Natural killer cell (primary cell): ENCODE measurements around the gene PRR14L. TPM values are rescaled to one million over a fixed set of nuclear protein-coding genes. Genes with fewer than 3 reads are reported as not detected.

Experiments
- ATAC-seq, 3 donors: fragments of 150-1000 bp in 2 of 3; fragments of 200-7000 bp in 1 of 3; cut with Tn5 transposase; 1 replicate in 1 of 3; 2 replicates in 2 of 3; pipeline ENCODE4 v1.10.0; 2021; ENCODE audit warnings: mild to moderate bottlenecking in 2 of 3, moderate library complexity in 2 of 3
- DNase-seq, 2 donors: peaks; one replicate each; pipeline versions ENCODE4 v3.0.0 to v3.0.0-alpha.2; 2013 to 2021; ENCODE audit warnings: mixed read lengths in 1 of 2
- H3K27ac ChIP-seq: one replicate; pipeline ENCODE4 v1.5.1; 2013; ENCODE audit warnings: mild to moderate bottlenecking, low read length
- H3K27me3 ChIP-seq: one replicate; pipeline ENCODE4 v1.6.1; 2013; ENCODE audit warnings: low read length; ENCODE audit not compliant: control insufficient read depth, insufficient read depth
- H3K36me3 ChIP-seq: one replicate; pipeline ENCODE4 v1.6.1; 2013; ENCODE audit warnings: low read length; ENCODE audit not compliant: control insufficient read depth, insufficient read depth
- H3K4me1 ChIP-seq: one replicate; pipeline ENCODE4 v1.6.1; 2013; ENCODE audit warnings: low read length; ENCODE audit not compliant: control insufficient read depth, insufficient read depth
- H3K4me3 ChIP-seq: one replicate; pipeline ENCODE4 v1.5.1; 2013; ENCODE audit warnings: low read length
- H3K9me3 ChIP-seq: one replicate; pipeline ENCODE4 v1.6.1; 2013; ENCODE audit warnings: low read length; ENCODE audit not compliant: control insufficient read depth, insufficient read depth
- H3K27ac Mint-ChIP-seq, 2 donors: one replicate each; pipeline ENCODE4 v1.8.0; 2022; ENCODE audit warnings: mild to moderate bottlenecking in 2 of 2, mixed read lengths in 2 of 2, moderate library complexity in 1 of 2
- H3K27me3 Mint-ChIP-seq, 2 donors: one replicate each; pipeline ENCODE4 v1.8.0; 2022; ENCODE audit warnings: low read depth in 2 of 2, mixed read lengths in 2 of 2
- H3K36me3 Mint-ChIP-seq: one replicate; pipeline ENCODE4 v1.8.0; 2022; ENCODE audit warnings: mixed read lengths
- H3K4me1 Mint-ChIP-seq, 2 donors: one replicate each; pipeline ENCODE4 v1.8.0; 2022; ENCODE audit warnings: mixed read lengths in 2 of 2
- H3K4me3 Mint-ChIP-seq: one replicate; pipeline ENCODE4 v1.8.0; 2022; ENCODE audit warnings: mild to moderate bottlenecking, moderate library complexity, mixed read lengths
- H3K9me3 Mint-ChIP-seq, 2 donors: one replicate each; pipeline ENCODE4 v1.8.0; 2022; ENCODE audit warnings: mixed read lengths in 2 of 2
- CTCF ChIP-seq: fragments of 200-600 bp; IDR thresholded peaks from one replicate; pipeline ENCODE4 v1.8.0; 2022; ENCODE audit warnings: antibody characterized with exemption
- WGBS: methylation state at CpG from one replicate; pipeline ENCODE4 v1.1.7; 2013; ENCODE audit warnings: missing lambda C conversion rate; ENCODE audit not compliant: insufficient coverage; 5-methylcytosine and 5-hydroxymethylcytosine counted together
- intact Hi-C: fragments of 100-400 bp; cut with micrococcal nuclease; formaldehyde crosslinking; loops from one replicate; pipeline ENCODE4 v1.14.2; 2022
- total RNA-seq, 4 donors: library from RNA; stranded (reverse); fragments of 120-200 nt in 1 of 4; gene quantifications; one replicate each; pipeline versions ENCODE4 v1.2.3 to v1.2.4, GENCODE V29; 2013 to 2022

The PRR14L gene
- total RNA-seq, 3 donors from 2014 or later (not counting 1 experiment from before 2014, with no cell fraction given), result 39.3 to 54.1 (median 54.0) TPM

- Histone ChIP-seq H3K4me1 (peaks cover 29% of the 10 kb centered on the region), H3K4me3 (no peak overlapping the region), H3K27ac (no peak overlapping the region), H3K9me3 (no peaks in the 10 kb centered on the region), H3K27me3 (no peaks in the 10 kb centered on the region), H3K36me3 (peaks cover 12% of the 10 kb centered on the region)
- TF ChIP-seq CTCF, result no peak
- Mint-ChIP-seq H3K27me3 (no peaks in the 10 kb centered on the region), H3K36me3 (no peaks in the 10 kb centered on the region), H3K9me3 (no peaks in the 10 kb centered on the region), H3K27ac (peak overlapping the region; percentile 92 to 94), H3K4me3 (no peak overlapping the region), H3K4me1 (peaks cover 31 to 35% of the 10 kb centered on the region in 2 donors)
- WGBS, result 97% methylated on average over 3 of the region's 3 CpGs
- DNase-seq (no peak), ATAC-seq (no peak)
- intact Hi-C loops, result no loop called here
Measured at GRCh38 chr22:31691408-31691807, 58.5 kb downstream of the PRR14L start.

GRCh38 chr22:31683181-31684105 lies 66.5 kb downstream of the PRR14L start:
- peak overlapping the region in 1 of 2 donors; percentile 35 for H3K27ac Mint-ChIP-seq
- no peaks in the 10 kb centered on the region for H3K27me3 Mint-ChIP-seq
- intact Hi-C loops, result no loop called here
- H3K4me3 Mint-ChIP-seq, result no peak overlapping the region
- peaks cover 17% of the 10 kb centered on the region for H3K36me3 Mint-ChIP-seq
- Histone ChIP-seq H3K9me3 (no peaks in the 10 kb centered on the region), H3K27me3 (no peaks in the 10 kb centered on the region), H3K4me3 (no peak overlapping the region), H3K36me3 (peaks cover 25% of the 10 kb centered on the region), H3K27ac (no peak overlapping the region), H3K4me1 (no peaks in the 10 kb centered on the region)
- no peak for ATAC-seq
- H3K9me3 Mint-ChIP-seq, result no peaks in the 10 kb centered on the region
- peaks cover 0 to 6% of the 10 kb centered on the region in 2 donors for H3K4me1 Mint-ChIP-seq
- 95% methylated on average over 9 of the region's 13 CpGs for WGBS
- DNase-seq, result no peak
- no peak for TF ChIP-seq CTCF

GRCh38 chr22:31682751-31683150 lies 67.2 kb downstream of the PRR14L start:
- Mint-ChIP-seq H3K27me3 (no peaks in the 10 kb centered on the region), H3K4me1 (peaks cover 0 to 6% of the 10 kb centered on the region in 2 donors), H3K36me3 (peaks cover 17% of the 10 kb centered on the region), H3K4me3 (no peak overlapping the region), H3K9me3 (no peaks in the 10 kb centered on the region), H3K27ac (peak overlapping the region in 1 of 2 donors; percentile 35)
- no peak overlapping the region for H3K27ac ChIP-seq
- intact Hi-C loops, result no loop called here
- no peak for TF ChIP-seq CTCF
- no peak overlapping the region for H3K4me3 ChIP-seq
- WGBS, result 85% methylated on average over 7 of the region's 7 CpGs
- DNase-seq (no peak), ATAC-seq (no peak)
- H3K4me1 ChIP-seq, result no peaks in the 10 kb centered on the region
- H3K36me3 ChIP-seq, result peaks cover 23% of the 10 kb centered on the region
- no peaks in the 10 kb centered on the region for H3K9me3 ChIP-seq
- H3K27me3 ChIP-seq, result no peaks in the 10 kb centered on the region
